Islet precursor cell (in vitro differentiated cells): ENCODE results near the gene CELF6.
A peak's percentile ranks its signal among the peaks of the same experiment; 100 is the strongest.

Experiments
- DNase-seq: peaks from one replicate; pipeline ENCODE4 v3.0.0-alpha.2; 2018

CELF6 gene

GRCh38 chr15:72271221-72271620 lies 48.7 kb downstream of the CELF6 start:
- DNase-seq: no peak

GRCh38 chr15:72269739-72270138 lies 50.2 kb downstream of the CELF6 start:
- DNase-seq: no peak

DNA sequence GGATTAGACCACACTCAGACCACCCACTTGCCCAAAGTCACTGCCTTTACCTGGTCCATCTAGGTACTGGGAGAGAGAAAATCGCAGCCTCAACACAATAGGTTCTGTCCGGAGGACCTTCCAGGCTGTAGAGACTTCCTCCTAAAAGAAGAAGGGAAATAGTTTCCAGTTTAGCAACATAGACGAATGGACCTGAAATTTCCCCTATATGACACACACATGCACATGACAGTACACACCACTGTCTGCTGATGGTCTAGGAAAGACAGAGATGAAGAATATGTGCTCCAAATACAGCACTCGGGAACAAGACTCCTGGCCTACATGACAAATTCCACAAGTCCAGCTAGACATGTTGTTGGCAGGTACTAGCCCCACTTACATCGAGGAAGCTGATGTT lies 54.9 kb downstream of the CELF6 start:
- DNase-seq: no peak

DNA sequence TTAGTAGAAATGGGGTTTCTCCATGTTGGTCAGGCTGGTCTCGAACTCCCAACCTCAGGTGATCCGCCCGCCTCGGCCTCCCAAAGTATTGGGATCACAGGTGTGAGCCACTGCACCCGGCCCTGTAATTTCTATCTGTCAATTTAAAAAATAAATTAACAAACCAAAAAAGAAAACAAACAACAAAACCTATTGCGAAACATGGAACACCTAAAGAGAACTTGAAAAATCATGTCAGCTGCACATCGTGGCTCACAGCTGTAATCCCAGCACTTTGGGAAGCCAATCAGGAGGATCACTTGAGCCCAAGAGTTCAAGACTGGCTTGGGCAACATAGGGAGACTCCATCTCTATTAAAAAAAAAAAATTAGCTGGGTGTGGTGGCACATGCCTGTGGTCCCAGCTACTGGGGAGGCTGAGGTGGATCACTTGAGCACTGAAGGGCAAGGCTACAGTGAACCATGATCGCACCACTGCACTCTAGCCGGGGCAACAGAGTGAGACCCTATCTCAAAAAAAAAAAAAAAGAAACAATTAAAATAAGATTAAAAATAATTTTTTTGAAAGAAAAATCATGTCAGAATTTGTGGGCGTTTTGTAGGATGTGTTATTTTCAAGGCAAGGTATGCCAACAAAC lies 67.2 kb downstream of the CELF6 start:
- no peak for DNase-seq

DNA sequence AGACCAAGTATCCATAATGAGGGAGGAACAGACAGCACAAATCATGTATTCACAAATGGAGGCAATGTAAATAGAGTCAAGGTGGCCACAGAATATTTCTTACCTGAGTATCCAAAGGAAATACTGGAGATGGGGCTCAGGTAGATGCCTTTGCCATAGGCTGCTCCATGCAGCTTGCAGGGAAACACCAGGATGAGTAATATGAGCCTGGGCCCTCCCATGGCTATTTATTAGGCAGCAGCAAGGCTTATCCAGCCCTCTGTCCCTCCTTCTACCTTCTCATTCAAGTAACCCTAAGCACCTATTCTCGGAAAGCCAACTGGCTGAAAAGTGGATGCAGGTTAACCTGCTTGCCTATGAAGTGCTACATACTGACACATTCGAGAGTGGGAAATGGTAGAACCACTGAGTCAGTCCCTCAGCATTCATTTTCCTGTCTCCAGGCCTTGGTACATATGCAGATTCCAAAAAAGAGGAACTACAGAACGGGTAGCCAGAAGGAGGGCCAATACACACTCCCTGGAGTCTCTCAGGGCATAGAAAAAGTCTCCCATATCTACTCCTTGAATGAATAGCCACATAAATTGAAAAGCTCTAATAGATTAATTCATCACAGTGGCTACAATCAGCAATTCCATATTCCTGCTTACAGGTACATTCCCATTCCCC lies 70.7 kb downstream of the CELF6 start:
- no peak for DNase-seq

GRCh38 chr15:72248514-72248913 lies 71.4 kb downstream of the CELF6 start:
- DNase-seq: no peak

GRCh38 chr15:72242775-72243370 lies 77.1 kb downstream of the CELF6 start:
- no peak for DNase-seq

DNA sequence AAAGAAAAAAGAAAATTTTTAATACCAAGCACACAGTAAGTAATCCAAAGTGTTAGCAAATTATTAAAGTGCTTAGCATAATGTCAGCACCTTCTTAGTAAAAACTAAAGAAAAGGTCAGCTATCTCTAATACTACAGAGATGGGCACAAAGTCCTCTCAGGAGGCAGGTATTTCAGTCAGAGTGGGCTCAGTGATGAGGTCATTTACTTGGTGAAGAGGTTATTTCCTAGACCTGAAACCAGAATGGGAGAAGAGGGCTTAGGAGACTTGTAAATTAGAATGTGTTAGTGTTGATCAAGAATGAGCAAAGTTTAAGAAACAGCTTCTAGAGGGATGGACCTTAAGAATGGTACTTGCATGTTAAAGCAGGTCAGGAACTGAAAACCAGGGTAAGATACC lies 80.3 kb downstream of the CELF6 start:
- no peak for DNase-seq

GRCh38 chr15:72238586-72238985 lies 81.4 kb downstream of the CELF6 start:
- no peak for DNase-seq

- no peak for DNase-seq
Observed at GRCh38 chr15:72237853-72238224, 82.1 kb downstream of the CELF6 start.

GRCh38 chr15:72237029-72237852 lies 82.7 kb downstream of the CELF6 start:
- peak; percentile 97 for DNase-seq

DNA sequence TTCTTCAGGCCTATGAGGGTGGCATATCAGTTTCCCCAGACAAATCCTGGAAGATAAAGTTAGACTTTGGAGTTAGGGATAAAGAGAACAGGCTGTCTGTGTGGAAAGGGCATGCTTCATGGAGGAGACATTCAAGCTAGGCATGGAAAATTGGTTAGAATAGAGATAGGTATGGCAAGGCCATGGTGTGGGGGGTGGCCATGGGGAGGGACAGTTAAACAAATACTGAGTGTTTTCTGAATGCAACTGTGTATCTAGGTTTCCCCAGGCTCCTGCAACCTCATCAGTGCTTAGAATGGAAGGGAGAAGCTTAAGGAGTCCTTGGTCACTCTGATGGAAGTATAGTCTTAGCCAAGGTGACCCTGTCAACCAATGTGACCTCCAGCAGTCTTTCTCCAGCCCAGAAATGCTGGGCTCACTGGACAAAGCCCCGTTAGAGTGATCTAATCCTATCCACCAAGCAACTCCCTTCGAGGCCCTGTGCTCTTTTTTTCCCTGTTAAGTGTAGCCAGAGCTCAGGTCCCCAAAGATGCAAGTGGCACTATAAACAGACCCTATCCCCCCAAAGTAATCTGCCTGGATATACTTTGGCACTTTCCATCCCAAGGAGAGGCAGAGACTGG lies 83.5 kb downstream of the CELF6 start:
- DNase-seq: no peak

GRCh38 chr15:72235298-72235697 lies 84.7 kb downstream of the CELF6 start:
- DNase-seq: no peak
